ENCODE results near the gene AKAP13.
"Not testable (repeated sequence)": the region's sequence is repeated elsewhere in the genome, so short reads cannot be mapped to it uniquely, and the experiment has no call there.

Gene AKAP13

DNA sequence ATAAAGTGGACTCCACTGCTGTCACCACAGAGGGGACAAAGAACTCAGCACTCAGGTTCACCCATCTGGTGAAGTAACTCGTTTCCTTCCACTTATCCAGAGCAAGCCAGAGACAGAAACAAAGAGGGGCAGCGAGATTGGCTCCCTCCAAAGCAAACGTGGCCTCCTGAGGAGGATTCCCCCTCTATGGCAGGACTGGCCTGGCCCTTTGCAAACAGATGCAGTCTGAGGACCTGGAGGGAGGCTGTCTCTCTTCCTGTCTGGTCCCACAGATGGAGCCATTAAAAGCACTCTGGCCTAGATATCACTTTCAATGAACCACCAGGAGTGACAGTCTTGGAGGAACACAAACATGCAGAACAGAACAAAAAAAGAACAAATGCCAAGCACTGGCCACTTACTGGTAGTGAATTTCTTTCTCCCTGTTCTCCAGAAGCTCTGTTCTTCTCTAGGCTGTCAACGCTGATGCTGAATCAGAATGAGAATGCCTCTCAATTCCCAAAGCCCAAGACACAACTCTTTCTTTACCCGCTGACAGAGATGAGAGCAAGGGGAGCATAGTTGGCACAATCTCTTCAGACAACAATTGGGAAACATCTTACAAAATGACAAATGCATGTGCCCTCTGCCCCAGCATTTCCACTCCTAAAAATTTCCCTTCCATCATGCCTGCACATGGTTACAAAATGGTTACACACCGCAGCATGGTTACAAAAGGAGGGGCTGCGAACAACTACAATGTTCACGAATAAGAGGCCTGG is 400.0 kb downstream of the AKAP13 start:
- no peak for DNase-seq

DNA sequence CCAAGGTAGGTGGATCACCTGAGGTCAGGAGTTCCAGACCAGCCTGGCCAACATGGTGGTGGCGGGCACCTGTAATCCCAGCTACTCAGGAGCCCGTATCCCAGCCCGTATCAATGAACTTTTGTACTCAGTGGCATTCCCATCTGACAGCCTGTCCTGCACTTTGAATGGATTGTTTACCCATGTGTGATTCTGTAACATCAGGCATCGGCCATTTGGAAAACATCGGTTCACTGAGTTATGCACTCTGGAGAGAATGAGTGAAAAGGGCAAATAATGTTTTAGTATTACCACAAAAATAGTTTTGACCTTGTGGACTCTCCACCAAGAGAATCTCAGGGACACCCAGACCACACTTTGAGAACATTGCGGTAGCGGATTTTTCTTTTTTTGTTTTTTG is 400.7 kb downstream of the AKAP13 start:
- no peak for DNase-seq

DNA sequence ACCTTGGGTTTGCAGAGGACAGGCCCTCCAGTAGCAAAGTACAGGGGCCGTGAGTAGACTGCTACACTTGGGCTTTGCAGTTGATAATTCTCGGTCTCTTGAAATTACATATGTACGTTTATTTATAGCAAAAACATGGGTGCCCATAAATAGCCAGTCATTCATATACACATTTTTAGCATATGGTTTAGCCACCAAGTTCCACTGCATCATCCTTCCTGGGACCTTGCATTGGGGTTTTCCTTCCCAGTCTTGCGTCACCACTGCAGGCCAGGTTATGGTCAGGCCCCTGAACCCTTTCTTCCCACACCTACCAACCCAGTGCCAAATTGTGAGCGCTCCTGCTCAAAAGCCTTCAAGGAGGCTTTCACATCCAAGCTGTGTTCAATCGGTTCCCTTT is 401.7 kb downstream of the AKAP13 start:
- DNase-seq = no peak

DNA sequence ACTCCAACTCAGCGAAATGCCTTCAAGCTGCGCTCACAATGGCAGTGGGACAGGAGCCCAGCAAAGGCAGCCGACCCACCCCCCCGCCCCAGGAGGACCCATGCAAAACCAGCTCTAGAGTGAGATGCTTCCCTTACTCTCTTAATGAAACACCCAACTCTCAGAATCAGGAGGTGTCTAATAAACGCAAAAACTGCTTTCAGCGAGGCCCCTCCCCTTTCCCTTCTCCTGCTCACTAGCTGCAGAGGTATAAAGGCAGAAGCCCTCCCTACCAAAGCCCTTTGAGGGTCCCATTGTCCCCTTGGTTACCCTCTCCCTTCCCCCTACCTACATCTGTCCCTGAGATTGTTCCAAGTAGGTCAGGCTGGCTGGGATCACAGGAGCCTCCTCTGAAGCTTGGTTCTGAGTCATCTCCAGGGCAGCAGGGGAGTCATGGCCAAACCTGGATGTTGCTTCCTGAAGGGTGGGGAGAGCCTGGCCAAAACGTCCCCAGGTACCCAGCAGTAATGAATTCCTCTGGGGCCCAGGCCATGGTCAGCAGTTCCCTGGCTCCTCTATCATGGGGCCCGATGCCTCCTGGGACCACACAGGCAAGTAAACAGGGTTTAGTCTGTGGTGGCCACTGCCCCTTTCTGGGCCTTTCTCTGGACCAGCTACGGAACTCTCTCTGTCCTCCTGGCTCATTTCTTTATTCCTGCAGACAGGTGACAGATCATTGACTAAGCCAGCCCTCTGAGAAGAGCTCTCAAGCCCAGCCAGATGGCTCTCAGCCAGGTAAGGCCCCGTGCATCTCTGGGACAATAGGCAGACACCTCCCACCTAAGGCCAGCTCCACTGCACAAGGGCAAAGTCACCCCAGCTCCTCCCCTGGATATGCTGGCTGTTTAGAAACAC is 405.7 kb downstream of the AKAP13 start:
- DNase-seq = peak; percentile 8

DNA sequence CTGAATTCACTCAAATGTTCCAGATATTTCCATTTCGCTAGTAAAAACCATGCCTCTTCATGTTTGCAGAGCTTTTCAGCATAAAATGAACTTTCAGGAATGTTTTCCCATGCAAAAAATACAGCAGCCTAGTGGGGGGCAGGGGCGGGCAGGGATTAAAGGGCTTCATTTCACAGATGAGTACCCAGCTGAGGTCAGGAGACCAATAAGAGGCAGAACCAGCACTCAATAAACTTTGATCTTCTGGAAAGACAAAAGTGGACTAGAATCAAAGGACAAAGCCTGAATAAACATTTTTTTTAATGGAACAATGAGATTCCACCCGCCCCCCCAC is 406.3 kb downstream of the AKAP13 start:
- DNase-seq = no peak

DNA sequence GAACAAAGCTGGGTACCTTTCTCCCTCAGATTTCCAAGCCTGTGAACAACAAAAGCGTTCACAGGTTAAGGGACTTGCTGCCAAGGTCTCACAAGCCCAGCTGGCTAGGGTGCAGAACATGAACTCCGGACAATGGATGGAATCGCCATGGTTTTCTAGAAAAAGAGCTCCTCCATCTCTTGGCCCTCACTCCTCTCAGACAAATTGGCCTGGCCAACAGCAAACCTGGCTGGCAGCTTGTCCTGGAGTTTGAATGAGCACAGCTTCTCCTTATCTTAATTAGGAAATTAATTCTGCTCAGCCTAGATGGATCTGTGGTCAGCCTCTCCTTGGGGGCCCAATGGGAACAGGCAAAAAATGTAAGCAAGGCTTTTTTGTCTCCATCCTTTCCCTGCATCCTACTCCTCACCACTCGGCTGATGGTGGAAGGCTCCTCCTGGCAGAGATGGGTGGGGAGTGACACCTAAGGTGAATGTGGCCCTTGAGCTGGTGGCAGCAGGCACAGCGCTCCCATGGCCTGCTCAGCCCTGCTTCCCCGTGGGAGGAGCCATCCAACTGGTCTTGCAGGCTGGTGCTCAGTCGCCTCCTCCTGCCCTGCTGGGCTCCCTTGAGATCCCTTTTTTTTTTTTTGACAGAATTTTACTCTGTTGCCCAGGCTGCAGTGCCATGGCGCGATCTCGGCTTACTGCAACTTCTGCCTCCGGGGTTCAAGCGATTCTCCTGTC is 408.5 kb downstream of the AKAP13 start:
- DNase-seq = no peak

DNA sequence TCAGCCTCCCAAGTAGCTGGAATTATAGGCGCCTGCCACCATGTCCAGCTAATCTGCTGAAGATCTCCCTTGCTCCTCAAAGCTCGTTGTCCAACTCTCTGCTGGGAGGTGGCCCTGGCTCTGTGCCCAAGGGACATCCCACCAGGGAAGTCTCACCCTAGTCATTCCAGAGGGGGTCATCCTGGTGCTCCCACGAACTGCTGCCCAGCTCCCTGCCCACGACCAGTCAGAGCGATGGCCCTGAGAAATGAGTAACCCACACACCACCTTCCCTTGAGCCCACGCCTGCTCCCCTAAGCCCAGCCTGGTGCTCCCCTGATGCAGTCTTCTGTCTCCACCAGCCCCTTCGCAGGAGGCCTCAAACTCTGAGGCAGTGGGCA is 409.1 kb downstream of the AKAP13 start:
- no peak for DNase-seq

DNA sequence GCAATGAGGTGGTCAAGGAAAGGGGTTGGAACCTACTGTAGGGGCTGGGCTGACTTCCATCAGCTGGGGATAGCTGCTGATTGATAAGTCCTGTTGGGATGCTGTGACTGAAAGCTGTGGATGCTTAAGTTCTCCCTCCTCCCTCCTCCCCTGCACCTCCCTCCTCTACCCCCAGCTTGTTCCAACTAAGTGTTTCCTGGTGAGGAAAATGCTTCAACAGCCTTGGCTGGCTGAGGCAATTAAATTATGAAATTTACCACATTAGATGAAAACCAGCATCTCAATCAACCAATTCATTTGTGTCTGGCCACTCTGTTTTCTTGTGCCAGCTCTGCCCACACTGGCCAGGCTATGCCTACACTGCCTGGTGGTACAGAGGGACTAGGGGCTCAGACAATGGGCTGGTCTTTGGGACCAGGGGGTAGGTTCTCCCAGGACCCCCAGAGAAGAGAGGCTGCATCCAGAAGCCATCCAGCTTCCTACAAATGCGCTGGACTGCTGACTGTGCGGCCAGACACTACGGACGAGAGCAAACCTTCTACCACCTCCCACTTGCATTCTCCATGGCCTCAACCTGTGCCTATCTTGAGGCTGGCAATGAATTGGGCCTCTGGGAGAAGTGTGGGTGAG is 411.8 kb downstream of the AKAP13 start:
- no peak for DNase-seq

DNA sequence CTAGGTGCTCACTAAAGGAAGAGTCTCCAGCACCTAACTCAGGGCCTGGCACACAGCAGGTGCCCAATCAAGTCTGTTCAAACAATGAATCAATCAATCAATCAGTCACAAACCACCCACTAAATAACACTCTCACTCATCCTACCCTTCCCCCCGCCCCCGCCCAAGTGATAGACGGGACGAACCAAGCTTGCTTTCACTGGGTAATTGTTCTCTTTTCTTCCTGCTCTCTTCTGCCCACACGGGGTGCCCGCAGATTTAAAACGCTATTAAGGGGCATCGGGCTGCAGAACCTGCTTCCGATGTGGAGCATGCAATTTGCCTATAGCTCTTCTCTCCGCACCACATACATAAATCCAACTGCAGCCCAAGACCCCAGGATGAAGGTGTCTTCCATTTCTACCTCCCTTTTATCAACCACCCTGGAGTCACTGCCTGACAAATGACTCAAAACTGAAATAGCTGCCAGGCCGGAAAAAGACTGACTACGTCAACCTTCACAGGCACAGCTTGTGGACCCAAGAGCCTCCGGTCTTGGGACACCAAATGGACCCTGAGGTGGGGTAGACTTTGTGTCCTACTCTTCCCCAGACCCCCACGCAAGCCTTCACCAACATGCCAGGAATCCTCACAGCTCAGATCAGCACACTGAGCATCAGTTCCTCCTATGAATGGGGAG is 412.6 kb downstream of the AKAP13 start:
- peak; percentile 49 for DNase-seq

DNA sequence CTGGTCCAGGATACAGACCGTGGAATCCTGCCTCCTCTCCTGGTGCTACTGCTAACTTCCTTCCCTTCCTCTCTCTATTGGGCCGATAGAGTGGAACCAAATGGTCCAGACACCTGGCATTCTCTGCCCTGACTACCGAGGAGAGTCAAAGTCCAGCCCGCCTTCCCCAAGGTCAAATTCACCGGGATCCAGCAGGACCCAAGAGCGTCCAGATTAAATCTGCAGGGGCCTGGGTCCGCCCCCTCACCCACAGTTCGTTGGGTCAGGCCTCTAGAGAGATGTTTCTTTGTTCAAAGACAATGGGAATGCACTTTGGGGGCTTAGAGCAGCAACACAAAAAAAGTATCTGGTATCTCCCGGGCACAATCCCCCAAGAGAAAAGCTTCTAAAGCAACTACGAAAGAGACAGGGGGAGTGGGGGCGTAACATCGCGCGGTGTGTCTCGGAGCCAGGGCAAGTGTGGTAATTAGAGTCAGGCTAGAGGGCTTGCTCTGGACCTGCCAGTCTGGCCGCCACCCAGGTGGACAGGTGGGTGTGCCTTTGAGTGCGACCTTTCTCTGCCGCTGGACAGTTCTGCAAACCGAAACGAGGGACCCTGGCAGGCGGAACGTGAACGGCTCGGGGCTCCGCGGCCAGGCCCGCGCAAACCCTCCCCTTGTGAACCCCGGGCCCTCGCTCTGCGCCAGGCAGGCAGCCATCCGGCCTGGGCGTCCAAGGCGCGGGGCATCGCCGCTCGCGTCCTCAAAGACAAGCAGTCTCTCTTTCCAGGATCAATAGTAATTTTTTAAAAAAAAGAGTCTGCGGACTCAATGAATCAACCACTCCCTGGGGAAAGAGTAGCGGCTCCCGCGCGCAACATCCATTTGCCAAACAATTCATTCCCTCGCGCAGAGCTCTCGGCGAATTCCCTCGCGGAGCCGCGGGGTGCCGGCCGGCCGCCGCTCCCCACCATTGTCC is 413.5 kb downstream of the AKAP13 start:
- peak; percentile 48 for DNase-seq

DNA sequence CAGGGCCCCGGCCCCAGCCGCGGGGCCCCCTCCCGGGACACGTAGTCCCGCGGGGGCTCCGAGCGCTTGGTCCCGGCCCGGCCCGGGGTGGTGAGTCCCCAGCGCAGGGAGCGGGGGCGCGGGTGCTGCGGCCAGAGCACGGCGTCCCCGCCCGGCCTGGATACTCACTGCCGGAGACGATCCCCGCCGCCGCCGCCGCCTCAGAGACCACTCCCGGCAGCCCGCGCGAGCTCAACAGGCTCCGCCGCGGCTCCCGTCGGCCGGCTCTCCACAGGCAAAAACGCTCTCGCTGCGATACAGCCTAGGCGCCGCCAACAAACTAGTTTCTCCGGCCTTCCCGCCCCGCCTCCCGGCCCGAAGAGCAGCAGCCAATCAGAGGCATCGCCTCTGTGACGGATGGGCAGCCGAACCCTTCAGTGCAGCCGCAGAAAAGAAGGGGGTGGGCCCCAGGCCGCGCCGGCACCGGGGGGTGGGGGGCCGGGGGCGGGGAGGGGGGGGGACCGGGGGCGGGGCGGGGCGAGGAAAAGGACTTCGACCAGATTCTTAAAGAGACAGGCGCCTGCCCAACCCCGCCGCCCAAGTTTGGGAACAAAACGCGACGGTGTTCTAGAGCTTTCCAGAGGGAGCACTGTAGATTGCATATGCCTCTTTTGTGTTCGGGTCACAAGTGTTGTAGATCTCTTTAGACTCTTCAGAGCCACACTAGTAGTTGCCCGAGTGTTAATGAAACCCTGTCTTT is 414.4 kb downstream of the AKAP13 start, which contains the start of gene KLHL25:
KLHL25 (minus strand) TSS at position 328 of the 739 bp plus-strand sequence. CDS start 25,115 bp downstream, outside the sequence.
- DNase-seq = peak; percentile 92

DNA sequence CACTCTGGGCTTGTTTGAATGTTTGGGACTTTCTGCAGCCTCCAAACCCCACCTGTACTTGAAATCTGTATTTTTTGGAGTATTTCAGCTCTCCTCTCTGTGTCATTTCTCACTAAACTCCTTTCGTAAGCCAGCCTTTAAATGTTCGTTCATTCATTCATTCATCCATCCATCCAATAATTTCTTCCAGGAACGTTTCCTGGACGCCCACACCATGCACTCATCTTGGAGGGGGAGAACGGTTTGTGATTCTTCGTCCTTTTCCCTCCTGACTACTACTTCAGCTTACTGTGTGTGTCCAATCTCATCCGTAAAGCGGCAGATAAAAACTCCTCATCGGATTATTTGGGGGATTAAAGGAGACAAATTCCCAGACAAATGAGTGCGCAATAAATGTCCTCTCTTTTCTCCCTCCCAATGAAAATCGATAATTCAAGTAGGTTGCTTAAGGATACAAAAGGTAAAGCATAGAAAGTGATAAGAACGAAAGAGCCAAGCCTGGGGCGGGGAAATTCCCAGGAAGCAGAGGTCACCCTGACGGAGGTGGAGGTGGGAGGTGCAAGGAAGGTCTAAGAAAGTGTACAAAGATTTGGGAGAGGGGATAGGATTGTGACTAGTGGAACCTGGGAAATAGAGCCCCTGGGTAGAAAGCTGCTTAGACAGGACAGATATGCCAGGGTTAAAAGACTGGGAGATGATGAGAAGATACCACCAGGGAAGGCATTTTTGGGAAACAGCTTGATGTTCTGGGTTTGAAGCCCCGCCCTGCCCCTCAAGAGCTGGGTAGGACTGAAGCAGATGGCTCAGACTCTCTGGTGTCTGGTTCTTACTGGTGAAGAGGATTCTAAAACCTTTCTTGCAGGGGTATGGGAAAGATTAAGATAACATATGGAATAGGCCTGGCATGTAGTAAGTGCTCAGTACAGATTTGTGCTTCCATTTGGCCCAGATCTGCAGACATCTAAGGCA is 415.2 kb downstream of the AKAP13 start:
- DNase-seq = no peak

DNA sequence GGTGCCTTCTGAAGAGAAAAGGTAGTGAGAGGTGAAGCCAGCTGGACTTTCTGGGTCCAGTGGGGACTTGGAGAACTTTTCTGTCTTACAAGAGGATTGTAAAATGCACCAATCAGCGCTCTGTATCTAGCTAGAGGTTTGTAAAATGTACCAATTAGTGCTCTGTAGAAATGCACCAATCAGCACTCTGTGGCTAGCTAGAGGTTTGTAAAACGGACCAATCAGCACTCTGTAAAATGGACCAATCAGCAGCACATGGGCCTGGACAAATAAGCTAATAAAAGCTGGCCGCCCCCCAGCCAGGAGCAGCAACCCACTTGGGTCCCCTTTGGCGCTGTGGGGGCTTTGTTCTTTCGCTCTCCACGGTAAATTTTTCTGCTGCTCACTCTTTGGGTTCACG is 416.0 kb downstream of the AKAP13 start:
- DNase-seq = not testable (repeated sequence)

Data from activated naive CD4-positive, alpha-beta T cell treated with Interleukin-2 at 50 U/mL for 16 hours (primary cell).